ENCODE data around the gene SLFN12L. TPM values are rescaled to one million over a fixed set of nuclear protein-coding genes. Genes with fewer than 3 reads are reported as not detected.
"Not testable (repeated sequence)": the region's sequence is repeated elsewhere in the genome, so short reads cannot be mapped to it uniquely, and the experiment has no call there.

The SLFN12L gene
- total and polyA plus RNA-seq, 8 donors = 2.1 to 30.4 (median 16.3) TPM

DNA sequence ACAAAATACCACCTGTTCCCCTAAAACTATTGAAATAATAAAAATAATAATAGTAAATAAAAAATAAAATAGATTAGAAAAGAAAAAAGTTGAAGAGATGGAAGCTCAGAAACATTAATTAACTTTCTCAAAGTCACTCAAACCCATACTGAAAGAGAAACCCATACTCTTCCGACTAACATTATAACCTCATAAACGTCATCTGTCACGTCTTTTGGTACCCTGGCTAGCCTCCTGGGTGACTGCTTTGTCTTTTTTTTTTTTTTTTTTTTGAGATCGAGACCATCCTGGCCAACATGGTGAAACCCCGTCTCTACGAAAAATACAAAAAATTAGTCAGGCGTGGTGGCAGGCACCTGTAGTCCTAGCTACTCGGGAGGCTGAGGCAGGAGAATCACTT is 7.6 kb downstream of the SLFN12L start:
- H3K4me1 ChIP-seq = peaks cover 0 to 7% of the 10 kb centered on the region in 2 donors
- TF ChIP-seq, protein P1, sequence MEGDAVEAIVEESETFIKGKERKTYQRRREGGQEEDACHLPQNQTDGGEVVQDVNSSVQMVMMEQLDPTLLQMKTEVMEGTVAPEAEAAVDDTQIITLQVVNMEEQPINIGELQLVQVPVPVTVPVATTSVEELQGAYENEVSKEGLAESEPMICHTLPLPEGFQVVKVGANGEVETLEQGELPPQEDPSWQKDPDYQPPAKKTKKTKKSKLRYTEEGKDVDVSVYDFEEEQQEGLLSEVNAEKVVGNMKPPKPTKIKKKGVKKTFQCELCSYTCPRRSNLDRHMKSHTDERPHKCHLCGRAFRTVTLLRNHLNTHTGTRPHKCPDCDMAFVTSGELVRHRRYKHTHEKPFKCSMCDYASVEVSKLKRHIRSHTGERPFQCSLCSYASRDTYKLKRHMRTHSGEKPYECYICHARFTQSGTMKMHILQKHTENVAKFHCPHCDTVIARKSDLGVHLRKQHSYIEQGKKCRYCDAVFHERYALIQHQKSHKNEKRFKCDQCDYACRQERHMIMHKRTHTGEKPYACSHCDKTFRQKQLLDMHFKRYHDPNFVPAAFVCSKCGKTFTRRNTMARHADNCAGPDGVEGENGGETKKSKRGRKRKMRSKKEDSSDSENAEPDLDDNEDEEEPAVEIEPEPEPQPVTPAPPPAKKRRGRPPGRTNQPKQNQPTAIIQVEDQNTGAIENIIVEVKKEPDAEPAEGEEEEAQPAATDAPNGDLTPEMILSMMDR (IDR thresholded peaks at IDR 0.05) = no peak
- H3K27ac ChIP-seq = no peak overlapping the region
- intact Hi-C loops (cut with DNase I) = loop anchor here in 1 of 2 donors (5.0 to 10.0 kb wide), 2 partner anchors 218 to 365 kb away; no protein-coding TSS in a partner anchor
- no peak overlapping the region for H3K4me3 ChIP-seq
- H3K27me3 ChIP-seq = no peaks in the 10 kb centered on the region
- H3K9me3 ChIP-seq = no peaks in the 10 kb centered on the region
- H3K36me3 ChIP-seq = no peaks in the 10 kb centered on the region
- ATAC-seq (no peak), DNase-seq (no peak)

GRCh38 chr17:35529326-35529725 is 8.2 kb downstream of the SLFN12L start:
- H3K4me1 ChIP-seq; H3K4me3 ChIP-seq; ATAC-seq; DNase-seq; H3K27me3 ChIP-seq; H3K9me3 ChIP-seq; H3K27ac ChIP-seq; intact Hi-C loops (cut with DNase I); H3K36me3 ChIP-seq: not testable (repeated sequence)

DNA sequence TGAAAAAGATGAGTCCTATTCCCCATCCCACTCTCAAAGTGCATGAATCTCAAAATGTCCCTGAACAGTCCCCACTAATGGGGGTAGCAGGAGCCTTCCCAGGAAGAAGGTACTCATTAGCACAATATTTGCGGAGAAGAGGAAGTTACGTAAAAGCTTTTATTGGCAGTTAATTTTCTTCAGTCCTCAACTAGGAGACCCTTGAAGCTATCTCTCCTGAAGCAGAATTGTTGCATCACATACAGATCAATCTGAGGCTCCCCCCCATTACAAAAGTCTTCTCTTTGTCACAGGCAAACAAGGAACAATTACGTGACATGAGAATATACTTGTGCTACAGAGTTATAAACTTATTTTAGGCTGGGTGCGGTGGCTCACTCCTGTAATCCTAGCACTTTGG is 14.2 kb downstream of the SLFN12L start:
- DNase-seq (no peak), ATAC-seq (no peak)
- TF ChIP-seq, protein P1 (IDR thresholded peaks at IDR 0.05) = no peak
- intact Hi-C loops (cut with DNase I) = no loop called here
- Histone ChIP-seq H3K27ac (peak overlapping the region in 1 of 2 donors; percentile 74), H3K9me3 (no peaks in the 10 kb centered on the region), H3K4me1 (peaks cover 0 to 40% of the 10 kb centered on the region in 2 donors), H3K36me3 (no peaks in the 10 kb centered on the region), H3K4me3 (no peak overlapping the region), H3K27me3 (no peaks in the 10 kb centered on the region)

DNA sequence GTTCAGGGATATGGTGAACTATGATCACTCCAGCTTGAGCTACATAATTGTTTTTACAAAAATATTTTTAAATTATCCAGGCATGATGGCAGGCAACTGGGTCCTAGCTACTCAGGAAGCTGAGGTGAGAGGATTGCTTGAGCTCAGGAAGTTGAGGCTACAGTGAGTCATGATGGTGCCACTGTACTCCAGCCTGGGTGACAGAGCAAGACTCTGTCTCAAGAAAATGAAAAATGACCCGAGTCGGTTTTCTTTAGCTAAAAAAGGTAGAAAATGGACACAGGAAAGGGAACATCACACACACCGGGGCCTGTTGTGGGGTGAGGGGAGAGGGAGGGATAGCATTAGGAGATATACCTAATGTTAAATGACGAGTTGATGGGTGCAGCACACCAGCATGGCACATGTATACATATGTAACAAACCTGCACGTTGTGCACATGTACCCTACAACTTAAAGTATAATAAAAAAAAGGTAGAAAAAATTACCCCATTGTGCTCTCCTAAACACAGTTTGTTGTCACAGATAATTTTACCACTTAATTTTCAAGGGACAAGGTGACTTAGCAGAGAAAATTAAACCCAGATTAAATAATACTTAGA is 15.7 kb downstream of the SLFN12L start:
- H3K36me3 ChIP-seq; H3K9me3 ChIP-seq; DNase-seq; H3K4me3 ChIP-seq; H3K27me3 ChIP-seq; intact Hi-C loops (cut with DNase I): not testable (repeated sequence)
- Histone ChIP-seq H3K27ac (peak overlapping the region in 1 of 2 donors; percentile 74), H3K4me1 (peaks cover 0 to 33% of the 10 kb centered on the region in 2 donors)
- ATAC-seq = peak; percentile 38

GRCh38 chr17:35521150-35521549 is 16.3 kb downstream of the SLFN12L start:
- DNase-seq (no peak), ATAC-seq (no peak)
- Histone ChIP-seq H3K36me3 (no peaks in the 10 kb centered on the region), H3K9me3 (no peaks in the 10 kb centered on the region), H3K27ac (peak overlapping the region in 1 of 2 donors; percentile 74), H3K4me3 (no peak overlapping the region), H3K27me3 (no peaks in the 10 kb centered on the region), H3K4me1 (peaks cover 0 to 33% of the 10 kb centered on the region in 2 donors)
- intact Hi-C loops (cut with DNase I) = no loop called here
- TF ChIP-seq, protein P1 (IDR thresholded peaks at IDR 0.05) = no peak

GRCh38 chr17:35519906-35520442 is 17.5 kb downstream of the SLFN12L start:
- intact Hi-C loops (cut with DNase I) = no loop called here
- DNase-seq (no peak), ATAC-seq (peak; percentile 26)
- Histone ChIP-seq H3K4me3 (no peak overlapping the region), H3K27ac (no peak overlapping the region), H3K36me3 (no peaks in the 10 kb centered on the region), H3K27me3 (peaks cover 0 to 9% of the 10 kb centered on the region in 2 donors), H3K4me1 (peaks cover 0 to 33% of the 10 kb centered on the region in 2 donors), H3K9me3 (no peaks in the 10 kb centered on the region)
- TF ChIP-seq, protein P1 (IDR thresholded peaks at IDR 0.05) = no peak
